UCSD-AML1 (cell line): ENCODE results near the gene TBC1D3.
"Not testable (repeated sequence)": the region's sequence is repeated elsewhere in the genome, so short reads cannot be mapped to it uniquely, and the experiment has no call there.

Experiments used
- DNase-seq: peaks from one replicate; lab custom pipeline; 2025; ENCODE audit not compliant: unreplicated experiment; lab: John Stamatoyannopoulos, UW

TBC1D3 gene

DNA sequence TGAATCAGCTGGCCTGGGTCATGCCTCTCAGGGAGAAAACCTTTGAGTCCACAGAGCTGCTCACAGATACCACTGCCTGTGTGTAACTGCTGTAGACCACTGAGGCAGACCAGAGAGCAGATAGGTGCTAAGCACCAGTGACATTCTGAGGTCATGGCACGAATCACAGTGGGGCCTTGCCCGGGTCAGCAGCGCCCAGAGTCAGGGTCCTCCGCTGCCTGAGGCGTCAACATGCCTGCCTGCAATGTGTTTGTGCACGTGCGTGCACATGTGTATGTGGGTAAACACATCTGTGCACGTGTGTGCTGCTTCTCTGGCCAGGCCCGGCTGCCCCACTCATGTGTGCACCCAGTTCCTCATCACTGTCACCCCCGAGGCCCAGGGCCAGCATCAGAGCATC, at the start of gene TBC1D3:
TBC1D3 (minus strand) TSS at position 101 of the 400 bp plus-strand sequence. CDS start 1,526 bp downstream, outside the sequence.
- not testable (repeated sequence) for DNase-seq

DNA sequence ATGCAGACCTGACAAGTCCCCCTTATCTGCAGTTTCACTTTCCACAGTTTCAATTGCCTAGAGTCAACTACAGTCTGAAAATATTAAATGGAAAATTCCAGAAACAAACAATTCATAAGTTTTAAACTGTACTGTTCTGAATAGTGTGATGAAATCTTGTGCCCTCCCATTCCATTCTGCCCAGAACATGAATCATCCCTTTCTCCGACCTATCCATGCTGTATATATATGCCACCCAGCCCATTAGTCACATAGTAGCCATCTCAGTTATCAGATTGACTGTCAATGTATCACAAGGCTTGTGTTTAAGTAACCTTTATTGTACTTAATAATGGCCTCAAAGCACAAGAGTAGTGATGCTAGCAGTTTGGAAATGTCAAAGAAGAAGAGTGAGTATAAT, 40.4 kb upstream of the TBC1D3 start:
- DNase-seq: not testable (repeated sequence)

DNA sequence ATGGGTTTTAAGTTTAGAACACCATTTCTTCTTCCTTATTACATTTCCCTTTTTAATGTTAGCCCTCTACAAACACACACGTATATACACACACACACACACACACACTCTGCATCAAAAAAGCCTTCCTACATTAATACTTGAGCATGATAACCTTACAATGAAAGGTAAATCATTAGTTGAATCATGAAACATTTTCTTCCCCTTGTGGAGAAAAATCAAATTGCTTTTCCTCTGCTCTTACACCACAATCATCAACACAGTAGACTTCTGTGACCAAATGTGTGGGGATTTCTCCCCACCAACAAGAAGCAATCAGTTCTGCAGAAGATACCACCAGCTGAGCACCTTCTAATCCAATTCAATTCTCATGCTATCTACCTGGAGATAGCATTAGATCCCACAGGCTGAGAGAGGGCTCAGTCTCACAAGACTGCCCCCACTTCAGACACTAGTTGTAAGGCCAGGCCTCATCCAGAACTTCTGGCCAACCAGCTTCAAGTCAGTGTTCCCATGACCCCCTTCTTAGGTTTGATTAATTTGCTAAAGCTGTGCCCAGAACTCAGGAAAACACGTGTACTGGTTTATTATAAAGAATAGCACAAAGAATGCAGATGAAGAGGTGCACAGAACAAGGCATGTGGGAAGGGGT, 33.6 kb upstream of the TBC1D3 start:
- not testable (repeated sequence) for DNase-seq

DNA sequence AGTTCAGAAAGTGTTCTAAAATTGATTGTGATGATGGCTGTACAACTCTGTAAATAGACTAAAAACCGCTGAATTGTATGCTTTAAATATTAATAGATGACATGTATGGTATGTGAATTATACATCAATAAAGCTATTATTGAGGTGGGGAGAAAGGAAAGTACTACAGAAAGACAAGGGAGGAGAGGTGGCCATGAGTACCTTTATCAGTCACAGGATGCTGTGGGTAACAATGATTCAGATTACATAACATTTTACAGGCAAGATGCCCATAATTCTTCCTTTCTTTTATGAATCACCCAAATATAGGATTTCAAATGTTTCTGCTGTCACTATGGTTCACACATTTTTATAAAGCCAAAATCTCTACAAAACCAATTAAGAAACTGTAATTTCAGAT, 28.5 kb upstream of the TBC1D3 start:
- DNase-seq: not testable (repeated sequence)

DNA sequence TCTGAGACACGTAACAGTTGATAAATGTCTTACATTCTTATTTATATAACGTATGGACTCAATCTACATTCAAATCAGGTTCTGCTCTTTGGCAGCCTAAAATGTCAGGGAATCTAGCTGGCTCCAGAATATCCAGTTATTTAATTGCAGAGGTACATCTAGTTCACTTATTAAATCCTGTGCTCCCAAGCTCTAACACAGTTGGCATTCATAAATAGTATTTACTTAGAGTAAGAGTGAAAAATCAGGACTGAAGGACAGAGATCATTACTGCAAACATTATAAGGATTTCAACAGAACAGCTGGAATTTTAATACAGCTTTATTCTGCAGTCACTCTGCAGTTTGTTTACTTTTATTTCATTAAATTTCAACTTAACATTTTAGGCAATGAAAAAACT, 7.9 kb upstream of the TBC1D3 start:
- DNase-seq: not testable (repeated sequence)

DNA sequence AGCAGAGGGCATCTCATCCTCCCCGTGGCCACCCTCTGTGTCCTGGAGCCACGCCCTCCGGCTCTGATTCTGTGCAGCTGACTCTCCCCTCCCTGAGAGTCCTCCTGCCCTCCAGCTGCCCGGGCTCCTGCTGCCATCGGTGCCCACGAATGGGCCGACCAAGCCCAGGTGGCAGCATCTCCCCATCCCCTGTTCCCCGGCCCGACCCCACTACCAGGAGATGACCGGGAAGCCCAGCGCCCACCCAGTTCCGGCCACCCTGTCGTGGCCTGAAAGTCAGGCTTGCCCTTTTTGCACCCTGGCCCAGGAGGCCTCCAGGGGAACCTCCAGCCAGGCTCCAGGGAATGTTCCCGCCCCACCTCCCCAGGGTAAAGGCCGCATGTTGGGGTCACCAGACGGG, 57.5 kb downstream of the TBC1D3 start:
- not testable (repeated sequence) for DNase-seq
